Breast epithelium (tissue), 3 donors: Measurements from ENCODE around the gene RNF138.

Experiments used
- CTCF ChIP-seq, 3 donors: fragments of 450-650 bp; IDR thresholded peaks; one replicate each; pipeline ENCODE4 v1.5.1; 2016 to 2017; ENCODE audit warnings: antibody characterized with exemption in 3 of 3, mild to moderate bottlenecking in 3 of 3, moderate library complexity in 3 of 3
- POLR2A ChIP-seq: fragments of 450-650 bp; IDR thresholded peaks from one replicate; pipeline ENCODE4 v1.6.1; 2016; ENCODE audit warnings: antibody characterized with exemption, mild to moderate bottlenecking, moderate library complexity
- POLR2AphosphoS5 ChIP-seq, 3 donors: sonication (generic); formaldehyde crosslinking; IDR thresholded peaks; one replicate each; pipeline ENCODE4 v1.6.1; 2017; ENCODE audit warnings: antibody characterized with exemption in 3 of 3

GRCh38 chr18:32114293-32114942 is 22.7 kb downstream of the RNF138 start:
- TF ChIP-seq POLR2AphosphoS5 (IDR thresholded peaks at IDR 0.05) (no peak), CTCF (IDR thresholded peaks at IDR 0.05) (no peak), POLR2A (no peak)
